ENCODE data around the gene OTUD7B.

The OTUD7B gene

GRCh38 chr1:149929856-149930255 lies 80.7 kb downstream of the OTUD7B start:
- H3K4me1 ChIP-seq (ENCODE audit: insufficient read depth, low read length): peaks cover 6% of the 10 kb centered on the region
- no peaks in the 10 kb centered on the region for H3K27me3 ChIP-seq (ENCODE audit: insufficient read depth, low read length)
- no peak overlapping the region for H3K4me3 ChIP-seq (ENCODE audit: low read length)
- H3K9me3 ChIP-seq (ENCODE audit: insufficient read depth, low read depth, low read length): no peaks in the 10 kb centered on the region
- no peak overlapping the region for H3K9ac ChIP-seq (ENCODE audit: low read depth, low read length)
- H3K36me3 ChIP-seq (ENCODE audit: insufficient read depth, low read depth, low read length): peaks cover 20% of the 10 kb centered on the region
- H3K27ac ChIP-seq (ENCODE audit: low read length): no peak overlapping the region

GRCh38 chr1:149928401-149928724 lies 82.2 kb downstream of the OTUD7B start:
- H3K9me3 ChIP-seq (ENCODE audit: insufficient read depth, low read depth, low read length): no peaks in the 10 kb centered on the region
- peak overlapping the region; percentile 92 for H3K4me3 ChIP-seq (ENCODE audit: low read length)
- H3K4me1 ChIP-seq (ENCODE audit: insufficient read depth, low read length): peaks cover 6% of the 10 kb centered on the region
- H3K27me3 ChIP-seq (ENCODE audit: insufficient read depth, low read length): no peaks in the 10 kb centered on the region
- peaks cover 35% of the 10 kb centered on the region for H3K36me3 ChIP-seq (ENCODE audit: insufficient read depth, low read depth, low read length)
- peak overlapping the region; percentile 96 for H3K27ac ChIP-seq (ENCODE audit: low read length)
- H3K9ac ChIP-seq (ENCODE audit: low read depth, low read length): peak overlapping the region; percentile 98; the same call in 1 of the 2 replicates

GRCh38 chr1:149927563-149928400 lies 82.7 kb downstream of the OTUD7B start, which contains the start of gene SF3B4:
SF3B4 (minus strand) TSS chr1:149927803; CDS start chr1:149927759, 44 bp downstream.
- Histone ChIP-seq H3K4me3 (ENCODE audit: low read length) (peak within 1 kb of the TSS; percentile 92), H3K27ac (ENCODE audit: low read length) (peak within 1 kb of the TSS; percentile 96), H3K9ac (ENCODE audit: low read depth, low read length) (peak within 1 kb of the TSS; percentile 98), H3K9me3 (ENCODE audit: insufficient read depth, low read depth, low read length) (no peaks in the 10 kb centered on the region), H3K36me3 (ENCODE audit: insufficient read depth, low read depth, low read length) (peaks cover 41% of the 10 kb centered on the region), H3K27me3 (ENCODE audit: insufficient read depth, low read length) (no peaks in the 10 kb centered on the region), H3K4me1 (ENCODE audit: insufficient read depth, low read length) (peaks cover 6% of the 10 kb centered on the region)

GRCh38 chr1:149927056-149927562 lies 83.4 kb downstream of the OTUD7B start:
- peak overlapping the region; percentile 92 for H3K4me3 ChIP-seq (ENCODE audit: low read length)
- peaks cover 46% of the 10 kb centered on the region for H3K36me3 ChIP-seq (ENCODE audit: insufficient read depth, low read depth, low read length)
- no peaks in the 10 kb centered on the region for H3K27me3 ChIP-seq (ENCODE audit: insufficient read depth, low read length)
- H3K9ac ChIP-seq (ENCODE audit: low read depth, low read length): peak overlapping the region; percentile 98
- H3K27ac ChIP-seq (ENCODE audit: low read length): no peak overlapping the region
- H3K4me1 ChIP-seq (ENCODE audit: insufficient read depth, low read length): peaks cover 6% of the 10 kb centered on the region
- H3K9me3 ChIP-seq (ENCODE audit: insufficient read depth, low read depth, low read length): no peaks in the 10 kb centered on the region

GRCh38 chr1:149926296-149926695 lies 84.2 kb downstream of the OTUD7B start:
- H3K27me3 ChIP-seq (ENCODE audit: insufficient read depth, low read length): no peaks in the 10 kb centered on the region
- H3K36me3 ChIP-seq (ENCODE audit: insufficient read depth, low read depth, low read length): peaks cover 51% of the 10 kb centered on the region
- peaks cover 6% of the 10 kb centered on the region for H3K4me1 ChIP-seq (ENCODE audit: insufficient read depth, low read length)
- no peak overlapping the region for H3K27ac ChIP-seq (ENCODE audit: low read length)
- H3K9me3 ChIP-seq (ENCODE audit: insufficient read depth, low read depth, low read length): no peaks in the 10 kb centered on the region
- peak overlapping the region; percentile 92 for H3K4me3 ChIP-seq (ENCODE audit: low read length)
- no peak overlapping the region for H3K9ac ChIP-seq (ENCODE audit: low read depth, low read length)

GRCh38 chr1:149925751-149926150 lies 84.8 kb downstream of the OTUD7B start:
- H3K4me1 ChIP-seq (ENCODE audit: insufficient read depth, low read length): peaks cover 6% of the 10 kb centered on the region
- H3K27me3 ChIP-seq (ENCODE audit: insufficient read depth, low read length): no peaks in the 10 kb centered on the region
- H3K9ac ChIP-seq (ENCODE audit: low read depth, low read length): no peak overlapping the region
- peaks cover 51% of the 10 kb centered on the region for H3K36me3 ChIP-seq (ENCODE audit: insufficient read depth, low read depth, low read length)
- H3K4me3 ChIP-seq (ENCODE audit: low read length): peak overlapping the region; percentile 92
- no peaks in the 10 kb centered on the region for H3K9me3 ChIP-seq (ENCODE audit: insufficient read depth, low read depth, low read length)
- H3K27ac ChIP-seq (ENCODE audit: low read length): no peak overlapping the region

GRCh38 chr1:149925345-149925744 lies 85.2 kb downstream of the OTUD7B start:
- Histone ChIP-seq H3K27me3 (ENCODE audit: insufficient read depth, low read length) (no peaks in the 10 kb centered on the region), H3K9ac (ENCODE audit: low read depth, low read length) (no peak overlapping the region), H3K4me1 (ENCODE audit: insufficient read depth, low read length) (peaks cover 6% of the 10 kb centered on the region), H3K27ac (ENCODE audit: low read length) (no peak overlapping the region), H3K36me3 (ENCODE audit: insufficient read depth, low read depth, low read length) (peaks cover 51% of the 10 kb centered on the region), H3K4me3 (ENCODE audit: low read length) (no peak overlapping the region), H3K9me3 (ENCODE audit: insufficient read depth, low read depth, low read length) (no peaks in the 10 kb centered on the region)

GRCh38 chr1:149923626-149924025 lies 86.9 kb downstream of the OTUD7B start:
- H3K4me1 ChIP-seq (ENCODE audit: insufficient read depth, low read length): peaks cover 3% of the 10 kb centered on the region
- peaks cover 51% of the 10 kb centered on the region for H3K36me3 ChIP-seq (ENCODE audit: insufficient read depth, low read depth, low read length)
- no peak overlapping the region for H3K27ac ChIP-seq (ENCODE audit: low read length)
- no peaks in the 10 kb centered on the region for H3K27me3 ChIP-seq (ENCODE audit: insufficient read depth, low read length)
- H3K4me3 ChIP-seq (ENCODE audit: low read length): no peak overlapping the region
- no peaks in the 10 kb centered on the region for H3K9me3 ChIP-seq (ENCODE audit: insufficient read depth, low read depth, low read length)
- no peak overlapping the region for H3K9ac ChIP-seq (ENCODE audit: low read depth, low read length)

GRCh38 chr1:149917571-149918144 lies 92.9 kb downstream of the OTUD7B start, which contains the start of gene SV2A:
SV2A (minus strand) TSS chr1:149917844; CDS start chr1:149913840, 4,004 bp downstream.
- peaks cover 14% of the 10 kb centered on the region for H3K4me1 ChIP-seq (ENCODE audit: insufficient read depth, low read length)
- H3K27ac ChIP-seq (ENCODE audit: low read length): peak within 1 kb of the TSS; percentile 48
- no peaks in the 10 kb centered on the region for H3K27me3 ChIP-seq (ENCODE audit: insufficient read depth, low read length)
- H3K9ac ChIP-seq (ENCODE audit: low read depth, low read length): peak within 1 kb of the TSS; percentile 82; the same call in 1 of the 2 replicates
- H3K4me3 ChIP-seq (ENCODE audit: low read length): peak within 1 kb of the TSS; percentile 98
- peaks cover 20% of the 10 kb centered on the region for H3K36me3 ChIP-seq (ENCODE audit: insufficient read depth, low read depth, low read length)
- no peaks in the 10 kb centered on the region for H3K9me3 ChIP-seq (ENCODE audit: insufficient read depth, low read depth, low read length)

GRCh38 chr1:149916898-149917252 lies 93.7 kb downstream of the OTUD7B start:
- Histone ChIP-seq H3K36me3 (ENCODE audit: insufficient read depth, low read depth, low read length) (peaks cover 19% of the 10 kb centered on the region; the same call in 1 of the 2 replicates), H3K4me3 (ENCODE audit: low read length) (peak overlapping the region; percentile 98), H3K9me3 (ENCODE audit: insufficient read depth, low read depth, low read length) (no peaks in the 10 kb centered on the region), H3K27ac (ENCODE audit: low read length) (no peak overlapping the region), H3K27me3 (ENCODE audit: insufficient read depth, low read length) (no peaks in the 10 kb centered on the region), H3K4me1 (ENCODE audit: insufficient read depth, low read length) (peaks cover 14% of the 10 kb centered on the region), H3K9ac (ENCODE audit: low read depth, low read length) (peak overlapping the region; percentile 82; the same call in 1 of the 2 replicates)

GRCh38 chr1:149916193-149916897 lies 94.2 kb downstream of the OTUD7B start:
- peak overlapping the region; percentile 98 for H3K4me3 ChIP-seq (ENCODE audit: low read length)
- no peaks in the 10 kb centered on the region for H3K27me3 ChIP-seq (ENCODE audit: insufficient read depth, low read length)
- peaks cover 22% of the 10 kb centered on the region; the same call in 1 of the 2 replicates for H3K36me3 ChIP-seq (ENCODE audit: insufficient read depth, low read depth, low read length)
- H3K9me3 ChIP-seq (ENCODE audit: insufficient read depth, low read depth, low read length): no peaks in the 10 kb centered on the region
- peaks cover 14% of the 10 kb centered on the region for H3K4me1 ChIP-seq (ENCODE audit: insufficient read depth, low read length)
- H3K9ac ChIP-seq (ENCODE audit: low read depth, low read length): peak overlapping the region; percentile 82; the same call in 1 of the 2 replicates
- H3K27ac ChIP-seq (ENCODE audit: low read length): no peak overlapping the region
